LoVo (cell line): ENCODE measurements around the gene SIPA1L3.

Experiments used
- DNase-seq: peaks from one replicate; pipeline ENCODE4 v3.0.0-alpha.2; 2016; ENCODE audit warnings: low spot score

The SIPA1L3 gene

GRCh38 chr19:37950471-37951175 lies 43.6 kb downstream of the SIPA1L3 start:
- no peak for DNase-seq

DNA sequence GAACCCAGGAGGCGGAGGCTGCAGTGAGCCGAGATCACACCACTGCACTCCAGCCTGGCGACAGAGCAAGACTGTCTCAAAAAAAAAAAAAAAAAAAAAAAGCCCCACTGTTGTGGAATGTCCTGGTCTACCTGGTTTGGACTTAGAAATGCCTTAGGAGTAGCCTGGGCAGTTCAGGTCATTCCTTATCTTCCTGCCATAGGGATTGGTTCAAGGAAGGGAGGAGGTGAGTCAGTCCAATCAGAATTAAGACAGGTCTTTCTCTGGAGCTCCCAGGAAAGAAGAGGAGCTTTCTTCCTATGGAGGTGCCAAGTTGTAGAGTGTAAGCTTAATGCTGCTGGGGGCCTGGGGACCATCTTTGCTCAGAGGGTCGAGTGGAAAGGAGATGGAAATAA lies 44.8 kb downstream of the SIPA1L3 start:
- no peak for DNase-seq

- no peak for DNase-seq
Measured at GRCh38 chr19:37953171-37953917, 46.3 kb downstream of the SIPA1L3 start.

DNA sequence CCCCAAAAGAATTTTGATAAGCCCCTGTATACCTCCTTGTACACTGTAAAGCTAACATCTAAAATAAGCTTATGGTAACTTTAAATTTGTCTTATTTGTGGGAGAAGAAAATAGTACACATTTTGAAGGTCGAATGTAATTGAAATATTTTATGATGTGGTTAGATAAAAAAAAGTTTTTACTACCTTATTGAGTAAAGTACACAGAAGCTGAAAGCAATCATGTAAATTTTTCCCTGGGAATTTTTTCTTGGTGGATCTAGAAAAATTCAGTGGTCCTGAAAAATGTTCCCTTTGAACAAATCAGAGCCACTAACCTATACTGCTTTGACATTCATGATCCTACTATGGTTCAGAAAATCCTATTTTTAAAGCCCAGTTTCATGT lies 46.9 kb downstream of the SIPA1L3 start:
- no peak for DNase-seq

DNA sequence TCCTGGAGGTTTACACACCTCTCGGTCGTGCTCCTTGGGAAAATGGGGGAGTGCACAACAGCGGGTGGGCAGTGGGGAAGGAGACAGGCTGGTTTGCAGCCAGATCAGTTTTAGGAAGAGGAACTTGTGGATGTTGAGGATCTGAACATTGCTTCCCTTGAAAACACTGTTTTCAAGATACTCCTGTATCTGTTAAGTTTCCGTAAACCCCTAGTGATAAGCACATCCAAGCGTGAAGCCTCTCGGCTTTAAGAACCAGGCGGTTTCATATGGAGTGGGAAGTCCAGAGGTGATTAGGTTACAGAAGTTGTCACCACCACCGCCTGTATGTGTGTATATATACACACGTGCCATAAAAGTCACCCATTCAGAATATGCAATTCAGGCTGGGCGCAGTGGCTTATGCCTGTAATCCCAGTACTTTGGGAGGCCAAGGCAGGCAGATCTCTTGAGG lies 47.4 kb downstream of the SIPA1L3 start:
- no peak for DNase-seq

- DNase-seq: no peak
Measured at GRCh38 chr19:37955986-37956385, 49.0 kb downstream of the SIPA1L3 start.

- DNase-seq: no peak
Measured at GRCh38 chr19:37957176-37957575, 50.2 kb downstream of the SIPA1L3 start.

DNA sequence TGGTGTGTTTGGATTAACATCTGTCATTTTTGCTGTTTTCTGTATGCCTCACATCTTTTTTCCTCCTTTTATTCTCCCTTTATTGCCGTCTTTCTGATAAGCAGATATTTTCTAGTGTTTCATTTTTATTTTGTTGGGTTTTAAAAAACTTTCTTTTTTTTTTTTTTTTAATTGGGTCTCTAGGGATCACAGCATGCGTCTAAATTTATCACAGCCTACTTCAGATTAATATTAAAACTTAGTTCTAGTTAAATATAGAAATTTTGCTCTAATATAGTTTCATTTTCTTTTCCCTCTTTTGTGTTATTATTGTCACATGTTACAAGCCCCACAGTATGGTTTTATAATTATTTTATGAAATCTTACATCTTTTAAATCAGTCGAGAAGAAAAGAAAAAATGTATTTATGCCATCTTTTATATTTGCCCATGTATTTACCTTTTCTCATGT lies 52.7 kb downstream of the SIPA1L3 start:
- DNase-seq: no peak

DNA sequence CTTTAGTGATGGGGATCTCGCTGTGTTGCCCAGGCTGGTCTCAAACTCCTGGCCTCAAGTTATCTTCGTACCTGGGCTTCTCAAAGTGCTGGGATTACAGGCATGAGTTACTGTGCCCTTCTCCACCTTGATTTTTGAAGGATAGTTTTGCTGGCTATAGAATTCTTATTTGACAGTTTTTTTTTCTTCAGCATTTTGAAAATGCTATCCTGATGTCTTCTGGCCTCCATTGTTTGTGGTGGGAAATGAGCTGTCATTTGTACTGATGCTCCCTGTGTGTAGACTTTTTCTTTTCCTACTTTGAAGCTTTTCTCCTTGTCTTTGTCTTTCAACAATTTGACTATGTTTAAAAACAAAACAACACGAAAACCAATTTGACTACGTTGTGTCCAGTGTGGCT lies 54.2 kb downstream of the SIPA1L3 start:
- DNase-seq: no peak

- DNase-seq: no peak
Measured at GRCh38 chr19:37963190-37963936, 56.4 kb downstream of the SIPA1L3 start.

DNA sequence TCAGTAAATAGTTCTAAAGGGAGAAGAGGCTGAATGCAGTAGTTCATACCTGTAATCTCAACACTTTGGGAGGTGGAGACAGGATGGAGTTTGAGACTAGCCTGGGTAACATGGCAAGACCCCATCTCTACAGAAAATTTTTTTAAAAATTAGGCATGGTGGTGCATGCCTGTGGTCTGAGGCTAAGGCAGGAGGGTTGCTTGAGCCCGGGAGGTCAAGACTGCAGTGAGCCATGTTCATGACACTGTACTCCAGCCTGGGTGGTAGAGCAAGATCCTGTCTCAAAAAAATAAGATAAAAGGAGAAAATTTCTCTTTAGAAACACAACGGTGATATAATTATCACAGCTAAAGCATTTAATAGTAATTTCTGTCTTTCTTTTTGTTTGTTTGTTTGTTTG lies 57.1 kb downstream of the SIPA1L3 start:
- DNase-seq: no peak

- DNase-seq: no peak
Measured at GRCh38 chr19:37966211-37966661, 59.2 kb downstream of the SIPA1L3 start.

- DNase-seq: peak; percentile 56
Measured at GRCh38 chr19:37966662-37967231, 59.7 kb downstream of the SIPA1L3 start.

GRCh38 chr19:37969695-37970094 lies 62.7 kb downstream of the SIPA1L3 start:
- no peak for DNase-seq

GRCh38 chr19:37970699-37971098 lies 63.7 kb downstream of the SIPA1L3 start:
- DNase-seq: no peak

DNA sequence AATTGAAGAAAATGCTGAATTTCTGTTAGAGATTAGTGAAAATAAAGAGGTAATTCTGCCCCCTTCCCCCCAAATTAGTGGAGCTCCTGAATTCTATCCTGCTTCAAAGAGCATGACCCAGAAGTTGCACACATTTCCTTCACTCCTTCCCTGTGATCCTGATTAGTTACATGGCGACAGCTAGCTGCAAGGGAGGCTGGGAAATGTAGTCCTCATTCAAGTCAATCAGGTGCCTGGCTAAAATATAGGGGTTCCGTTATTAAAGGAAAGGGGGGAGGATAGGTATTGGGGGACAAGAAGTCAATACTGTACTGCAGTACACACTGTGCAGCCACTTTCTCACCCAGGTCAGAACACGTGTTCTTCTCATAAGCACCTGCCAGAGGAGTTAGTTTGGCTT lies 65.8 kb downstream of the SIPA1L3 start:
- no peak for DNase-seq

GRCh38 chr19:37973666-37974065 lies 66.7 kb downstream of the SIPA1L3 start:
- DNase-seq: no peak

GRCh38 chr19:37975071-37975470 lies 68.1 kb downstream of the SIPA1L3 start:
- DNase-seq: no peak

- DNase-seq: no peak
Measured at GRCh38 chr19:37975596-37976515, 68.8 kb downstream of the SIPA1L3 start.

DNA sequence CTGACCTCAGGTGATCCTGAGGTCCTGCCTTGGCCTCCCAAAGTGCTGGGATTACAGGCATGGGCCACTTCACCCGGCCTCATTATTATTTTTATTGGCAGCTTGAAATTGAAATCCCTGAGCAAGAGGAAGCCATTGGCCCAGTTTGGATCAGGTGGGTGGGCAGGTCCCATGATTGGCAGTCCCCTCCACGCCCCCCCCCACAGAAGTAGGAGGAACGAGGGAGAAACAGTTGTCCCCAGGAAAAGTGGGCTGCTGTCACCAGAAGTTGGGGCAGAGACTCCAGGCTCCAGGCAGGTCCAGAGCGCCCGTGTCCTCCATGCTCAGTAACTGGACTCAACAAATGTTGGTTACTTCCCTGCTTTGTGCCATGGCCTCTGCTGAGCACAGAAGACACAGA lies 70.4 kb downstream of the SIPA1L3 start:
- no peak for DNase-seq

DNA sequence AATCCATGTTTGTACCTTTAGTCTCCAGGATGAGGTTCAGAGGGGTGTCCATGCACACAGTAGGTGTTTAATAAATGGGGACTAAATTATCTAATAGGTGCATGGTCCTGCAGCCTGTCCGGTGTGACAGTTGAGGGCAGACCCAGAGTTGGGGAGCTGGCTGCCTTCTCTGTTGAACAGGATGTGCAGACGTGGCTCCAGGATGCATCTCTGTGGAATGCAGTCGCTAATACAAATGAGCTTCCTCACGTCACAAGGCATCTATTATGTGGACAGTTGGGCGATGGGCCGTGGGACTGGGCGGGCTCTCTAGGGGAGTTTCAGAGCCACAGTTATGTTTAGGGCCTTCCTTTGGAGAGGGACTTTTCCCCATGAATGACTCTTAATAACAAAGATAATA lies 71.0 kb downstream of the SIPA1L3 start:
- DNase-seq: no peak
